Measurements from ENCODE around the gene GJD3. TPM values are rescaled to one million over a fixed set of nuclear protein-coding genes. Genes with fewer than 3 reads are reported as not detected.

Gene GJD3
- polyA plus RNA-seq, 3 donors, result 0.34 TPM; not detected in 2

DNA sequence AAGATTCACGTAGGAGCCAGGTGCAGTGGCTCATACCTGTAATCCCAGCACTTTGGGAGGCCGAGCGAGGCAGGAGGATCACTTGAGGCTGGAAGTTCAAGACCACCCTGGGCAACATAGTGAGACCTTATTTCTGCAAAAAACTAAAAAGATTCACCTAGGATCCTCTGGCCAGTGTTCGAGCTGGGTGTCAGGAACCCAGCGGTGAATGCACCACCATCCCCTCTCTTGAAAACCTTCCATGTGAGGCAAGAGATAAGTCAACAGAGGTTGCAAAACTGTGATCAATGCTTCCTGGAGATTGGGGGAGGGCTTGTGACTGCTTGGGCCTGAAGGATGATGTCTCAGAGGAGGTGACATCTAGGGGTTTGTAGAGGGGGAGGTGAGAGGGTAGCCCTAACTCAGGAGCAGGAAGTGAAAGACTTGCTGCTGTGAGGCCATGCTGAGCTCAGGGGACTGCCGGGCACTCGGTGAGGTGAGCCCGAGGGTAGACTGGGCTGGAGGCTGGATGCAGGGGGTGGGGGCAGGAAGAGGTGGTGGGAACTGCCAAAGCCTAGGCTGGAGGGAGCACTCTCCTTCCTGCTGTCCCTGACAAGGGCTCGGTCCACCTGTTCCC is 11.7 kb downstream of the GJD3 start:
- DNase-seq, result no peak

DNA sequence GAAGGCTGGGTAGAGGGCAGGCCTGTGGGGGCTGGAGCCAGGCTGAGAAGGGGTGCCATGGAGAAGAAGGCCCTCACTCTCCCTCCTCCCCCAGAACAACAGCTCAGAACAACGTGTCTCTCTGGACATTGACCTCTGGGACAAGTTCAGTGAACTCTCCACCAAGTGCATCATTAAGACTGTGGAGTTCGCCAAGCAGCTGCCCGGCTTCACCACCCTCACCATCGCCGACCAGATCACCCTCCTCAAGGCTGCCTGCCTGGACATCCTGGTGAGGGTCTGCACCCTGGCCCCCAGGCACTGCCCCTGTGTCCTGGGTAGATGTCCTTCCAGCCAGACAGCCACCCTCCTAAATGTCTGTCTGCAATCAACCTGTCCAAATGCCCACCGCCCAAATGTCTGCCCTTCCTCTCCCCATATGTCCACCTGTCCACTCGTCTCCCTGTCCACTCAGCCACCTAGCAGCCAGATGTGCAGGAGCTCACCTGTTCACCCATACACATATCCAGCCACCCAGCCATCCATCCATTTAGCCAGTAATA is 12.2 kb downstream of the GJD3 start:
- no peak for DNase-seq

GRCh38 chr17:40351359-40352236 is 12.9 kb downstream of the GJD3 start:
- no peak for DNase-seq

GRCh38 chr17:40350689-40351358 is 13.7 kb downstream of the GJD3 start:
- no peak for DNase-seq

- DNase-seq, result peak; percentile 82
Measured at GRCh38 chr17:40349895-40350688, 14.4 kb downstream of the GJD3 start.

DNA sequence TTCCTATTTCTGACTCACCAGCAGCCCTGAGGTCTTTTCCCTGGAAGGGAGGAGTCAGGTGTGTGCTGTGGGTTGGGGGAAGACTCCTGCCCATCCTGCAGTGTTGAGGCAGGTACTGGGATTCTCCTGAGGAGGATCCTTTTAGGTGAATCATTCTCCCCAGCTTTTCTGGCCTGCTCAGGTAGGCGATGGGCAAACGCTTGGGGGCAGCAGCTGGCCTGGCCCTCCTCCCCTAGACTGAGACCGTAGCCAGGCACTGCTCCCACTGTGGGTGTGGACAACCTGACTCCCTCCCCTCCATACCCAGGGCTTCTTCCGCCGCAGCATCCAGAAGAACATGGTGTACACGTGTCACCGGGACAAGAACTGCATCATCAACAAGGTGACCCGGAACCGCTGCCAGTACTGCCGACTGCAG is 15.1 kb downstream of the GJD3 start:
- no peak for DNase-seq

GRCh38 chr17:40348562-40349476 is 15.7 kb downstream of the GJD3 start:
- DNase-seq, result no peak

DNA sequence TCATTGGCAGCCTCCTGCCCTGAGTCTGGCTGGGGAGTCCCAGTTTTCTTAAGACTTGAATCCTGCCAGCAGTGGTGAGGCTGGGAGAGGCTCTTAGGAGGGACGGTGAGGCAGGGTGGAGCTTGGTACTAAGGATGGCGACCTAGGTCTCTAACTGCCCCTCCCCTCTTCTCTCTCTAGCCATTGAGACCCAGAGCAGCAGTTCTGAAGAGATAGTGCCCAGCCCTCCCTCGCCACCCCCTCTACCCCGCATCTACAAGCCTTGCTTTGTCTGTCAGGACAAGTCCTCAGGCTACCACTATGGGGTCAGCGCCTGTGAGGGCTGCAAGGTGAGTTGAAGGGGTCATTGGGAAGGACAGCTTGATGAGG is 16.4 kb downstream of the GJD3 start:
- DNase-seq, result no peak

GRCh38 chr17:40347319-40348135 is 17.0 kb downstream of the GJD3 start:
- no peak for DNase-seq

DNA sequence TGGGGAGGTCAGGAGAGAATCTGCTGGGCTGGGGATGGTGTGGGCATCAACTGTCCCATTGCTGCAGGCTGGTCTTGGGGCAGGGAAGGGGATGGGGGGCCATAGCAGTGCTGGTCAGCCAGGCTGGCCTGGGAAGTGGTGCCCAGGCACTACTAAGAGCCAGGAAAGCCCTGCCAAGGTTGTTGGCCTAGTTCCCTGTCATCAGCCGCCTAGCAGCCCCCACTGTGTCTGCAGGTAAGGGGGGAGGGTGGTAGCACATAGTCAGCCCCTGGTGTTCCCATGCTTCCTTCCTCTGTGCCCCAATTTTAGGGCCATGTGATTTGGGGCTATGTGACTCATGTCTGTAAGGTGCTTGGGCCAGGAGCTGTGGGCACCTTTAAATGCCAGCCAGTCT is 17.8 kb downstream of the GJD3 start:
- no peak for DNase-seq

DNA sequence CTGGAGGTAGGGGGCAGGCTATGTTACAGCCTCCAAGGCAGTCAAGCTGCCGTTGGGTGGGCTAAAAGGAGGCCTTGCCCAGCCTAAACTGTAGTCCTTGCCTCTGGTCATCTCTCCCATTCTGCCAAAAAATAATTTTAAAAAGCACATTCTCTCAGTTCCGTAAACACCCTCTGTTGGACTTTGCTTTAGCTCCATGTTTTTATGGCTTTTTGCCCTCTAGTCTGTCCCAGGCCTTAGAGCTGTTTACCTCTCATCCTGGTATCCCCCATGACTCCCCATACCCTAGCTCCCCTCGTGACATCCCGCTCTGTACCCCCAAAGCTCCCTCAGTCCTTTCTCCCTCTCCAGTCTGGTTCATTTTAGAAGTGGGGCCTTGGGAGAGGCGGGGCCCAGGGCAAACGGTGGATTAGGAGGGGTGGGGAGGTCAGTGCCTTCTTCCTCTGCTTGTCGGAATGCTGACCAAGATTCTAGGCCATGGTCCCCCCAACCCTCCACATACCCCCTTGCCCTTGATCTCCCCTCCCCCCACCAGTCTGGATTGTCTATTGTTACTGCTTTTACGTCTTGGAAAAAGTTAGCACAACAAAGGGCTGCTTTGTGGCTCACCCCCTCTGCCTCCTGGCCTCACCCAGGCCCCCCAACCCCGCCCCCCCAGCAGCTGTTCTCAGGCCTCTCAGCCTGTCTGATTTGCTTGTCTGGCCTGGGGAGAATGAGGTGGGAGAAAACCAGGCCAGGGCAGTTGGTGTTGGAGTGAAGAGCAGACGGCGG is 18.4 kb downstream of the GJD3 start:
- DNase-seq, result no peak

- no peak for DNase-seq
Measured at GRCh38 chr17:40345161-40345993, 19.2 kb downstream of the GJD3 start.

GRCh38 chr17:40344421-40345160 is 19.9 kb downstream of the GJD3 start:
- DNase-seq, result no peak

GRCh38 chr17:40343219-40344119 is 21.1 kb downstream of the GJD3 start:
- DNase-seq, result no peak

DNA sequence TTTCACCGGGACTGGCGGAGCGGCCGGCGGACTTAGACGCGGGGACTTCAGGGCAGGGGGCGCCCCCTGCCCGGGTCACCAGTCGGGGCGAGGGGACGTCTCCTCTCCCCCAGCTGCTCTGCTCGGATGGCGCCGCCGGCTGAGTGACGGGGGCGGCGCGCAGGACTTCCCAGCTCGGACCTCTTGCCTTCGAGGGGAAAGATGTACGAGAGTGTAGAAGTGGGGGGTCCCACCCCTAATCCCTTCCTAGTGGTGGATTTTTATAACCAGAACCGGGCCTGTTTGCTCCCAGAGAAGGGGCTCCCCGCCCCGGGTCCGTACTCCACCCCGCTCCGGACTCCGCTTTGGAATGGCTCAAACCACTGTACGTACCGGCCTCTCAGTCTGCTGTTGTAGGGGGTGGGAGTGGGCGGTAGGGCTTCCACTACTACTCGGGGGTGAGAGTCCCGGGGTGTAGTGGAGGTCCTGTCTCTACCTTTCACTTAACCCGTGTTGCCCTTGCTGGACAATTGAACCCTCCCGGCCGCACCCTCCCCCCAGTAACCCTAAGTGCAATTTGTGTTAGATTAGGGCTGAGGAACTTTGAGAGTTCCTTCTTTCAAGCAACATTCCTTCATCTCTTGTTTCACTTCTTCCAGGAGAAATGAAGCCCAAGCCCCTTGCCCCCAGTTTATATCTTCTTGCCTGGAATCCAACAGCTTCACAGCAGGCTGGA is 21.9 kb downstream of the GJD3 start:
- DNase-seq, result no peak

All from renal pelvis (tissue), 4 donors.